GM10248 (cell line): ENCODE data around the gene USP16.

ENCODE experiments used
- CTCF ChIA-PET: fragments of 300-600 bp; sonication (Branson Sonifier 250); formaldehyde crosslinking; extraction: SDS; loops from one replicate; lab custom pipeline; 2021; ENCODE audit warnings: antibody characterized with exemption; lab: Yijun Ruan, JAX
- POLR2A ChIA-PET: fragments of 350-650 bp; sonication (Branson Sonifier 250); formaldehyde crosslinking; extraction: SDS; loops from one replicate; lab custom pipeline; 2020; ENCODE audit warnings: antibody characterized with exemption; lab: Yijun Ruan, JAX
- DNase-seq: peaks from one replicate; pipeline ENCODE4 v3.0.0; 2012; ENCODE audit errors: extremely low spot score
- TF ChIP-seq, protein P1 (sequence below): IDR thresholded peaks from 2 replicates; pipeline ENCODE4 v1.5.1; 2012; ENCODE audit warnings: mild to moderate bottlenecking, low read depth; ENCODE audit errors: extremely low read depth, missing control alignments, control extremely low read depth

Gene USP16

GRCh38 chr21:29102791-29103257 is 78.4 kb downstream of the USP16 start:
- ChIA-PET POLR2A (no interaction called here), CTCF (interaction anchor here (1.0 to 4.3 kb wide), 4 partner anchors 13 to 273 kb away, joined by 3 to 30 read pairs (median 5); no protein-coding TSS in a partner anchor)
- no peak for DNase-seq
- TF ChIP-seq, protein P1, sequence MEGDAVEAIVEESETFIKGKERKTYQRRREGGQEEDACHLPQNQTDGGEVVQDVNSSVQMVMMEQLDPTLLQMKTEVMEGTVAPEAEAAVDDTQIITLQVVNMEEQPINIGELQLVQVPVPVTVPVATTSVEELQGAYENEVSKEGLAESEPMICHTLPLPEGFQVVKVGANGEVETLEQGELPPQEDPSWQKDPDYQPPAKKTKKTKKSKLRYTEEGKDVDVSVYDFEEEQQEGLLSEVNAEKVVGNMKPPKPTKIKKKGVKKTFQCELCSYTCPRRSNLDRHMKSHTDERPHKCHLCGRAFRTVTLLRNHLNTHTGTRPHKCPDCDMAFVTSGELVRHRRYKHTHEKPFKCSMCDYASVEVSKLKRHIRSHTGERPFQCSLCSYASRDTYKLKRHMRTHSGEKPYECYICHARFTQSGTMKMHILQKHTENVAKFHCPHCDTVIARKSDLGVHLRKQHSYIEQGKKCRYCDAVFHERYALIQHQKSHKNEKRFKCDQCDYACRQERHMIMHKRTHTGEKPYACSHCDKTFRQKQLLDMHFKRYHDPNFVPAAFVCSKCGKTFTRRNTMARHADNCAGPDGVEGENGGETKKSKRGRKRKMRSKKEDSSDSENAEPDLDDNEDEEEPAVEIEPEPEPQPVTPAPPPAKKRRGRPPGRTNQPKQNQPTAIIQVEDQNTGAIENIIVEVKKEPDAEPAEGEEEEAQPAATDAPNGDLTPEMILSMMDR = no peak
